22Rv1 (cell line): Measurements from ENCODE around the gene ZBTB20.

Source experiments
- H3K27ac ChIP-seq: fragments of 450-650 bp; 2 replicates; pipeline ENCODE4 v1.5.1; 2017
- CTCF ChIP-seq: fragments of 450-650 bp; IDR thresholded peaks from 2 replicates; pipeline ENCODE4 v1.5.1; 2017; ENCODE audit warnings: mild to moderate bottlenecking
- ZFX ChIP-seq: fragments of 450-650 bp; IDR thresholded peaks from 2 replicates; pipeline ENCODE4 v1.6.1; 2017; ENCODE audit warnings: antibody characterized with exemption, borderline replicate concordance

ZBTB20 gene

GRCh38 chr3:114864970-114865369, 282.1 kb downstream of the ZBTB20 start:
- TF ChIP-seq ZFX = no peak
- TF ChIP-seq CTCF = no peak
- H3K27ac ChIP-seq = no peak overlapping the region

- TF ChIP-seq CTCF (no peak), ZFX (no peak)
- H3K27ac ChIP-seq = no peak overlapping the region
Measured at GRCh38 chr3:114863848-114864247, 283.2 kb downstream of the ZBTB20 start.

DNA sequence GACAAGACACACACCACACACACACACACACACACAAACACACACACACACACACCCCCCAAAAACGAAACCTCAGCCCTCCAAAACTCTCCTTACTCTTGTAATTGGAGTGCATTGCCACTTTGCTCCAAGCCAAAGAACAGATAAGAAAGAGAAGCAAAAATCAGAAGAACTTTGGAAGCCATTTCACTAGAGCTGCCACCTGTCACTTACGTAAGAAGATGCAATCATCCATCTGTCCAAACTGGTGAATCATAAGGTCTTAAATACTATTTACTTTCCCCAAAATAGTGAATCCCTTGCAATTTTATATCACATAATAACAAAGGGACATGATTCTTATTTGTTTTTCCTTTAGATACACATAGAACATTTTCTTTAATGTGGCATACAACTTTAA, 285.4 kb downstream of the ZBTB20 start:
- no peak overlapping the region for H3K27ac ChIP-seq
- TF ChIP-seq ZFX (no peak), CTCF (no peak)

- TF ChIP-seq ZFX = no peak
- no peak for TF ChIP-seq CTCF
- no peak overlapping the region for H3K27ac ChIP-seq
Measured at GRCh38 chr3:114860531-114860930, 286.6 kb downstream of the ZBTB20 start.

- TF ChIP-seq ZFX (no peak), CTCF (no peak)
- H3K27ac ChIP-seq = no peak overlapping the region
Measured at GRCh38 chr3:114858329-114858728, 288.8 kb downstream of the ZBTB20 start.

- TF ChIP-seq CTCF (no peak), ZFX (no peak)
- no peak overlapping the region for H3K27ac ChIP-seq
Measured at GRCh38 chr3:114857299-114857701, 289.8 kb downstream of the ZBTB20 start.

GRCh38 chr3:114856835-114857234, 290.3 kb downstream of the ZBTB20 start:
- TF ChIP-seq CTCF (no peak), ZFX (no peak)
- H3K27ac ChIP-seq = no peak overlapping the region
